Activated T-helper 17 cell treated with anti-CD3 and anti-CD28 coated beads, Interleukin-2, amount 50 U/mL, for 72 hours (primary cell): ENCODE results near the gene KCTD21. TPM values are rescaled to one million over a fixed set of nuclear protein-coding genes. Genes with fewer than 3 reads are reported as not detected.
A peak's percentile ranks its signal among the peaks of the same experiment; 100 is the strongest.
"Not testable (repeated sequence)": the region's sequence is repeated elsewhere in the genome, so short reads cannot be mapped to it uniquely, and the experiment has no call there.

Experiments used
- ATAC-seq: fragments of 150-1000 bp; cut with Tn5 transposase; replicated peaks from 2 replicates; pipeline ENCODE4 v1.10.0; 2021; ENCODE audit warnings: mild to moderate bottlenecking, moderate library complexity
- H3K27ac Mint-ChIP-seq: one replicate; pipeline ENCODE4 v1.8.0; 2022; ENCODE audit warnings: mixed read lengths
- H3K27me3 Mint-ChIP-seq: one replicate; pipeline ENCODE4 v1.8.0; 2022; ENCODE audit warnings: mixed read lengths
- H3K36me3 Mint-ChIP-seq: one replicate; pipeline ENCODE4 v1.8.0; 2022; ENCODE audit warnings: low read depth, mild to moderate bottlenecking, mixed read lengths
- H3K4me1 Mint-ChIP-seq: one replicate; pipeline ENCODE4 v1.8.0; 2022; ENCODE audit warnings: mixed read lengths
- H3K4me3 Mint-ChIP-seq: one replicate; pipeline ENCODE4 v1.8.0; 2022; ENCODE audit warnings: mild to moderate bottlenecking, mixed read lengths
- H3K9me3 Mint-ChIP-seq: one replicate; pipeline ENCODE4 v1.8.0; 2022; ENCODE audit warnings: mixed read lengths
- total RNA-seq, 2 donors: library from RNA; stranded (reverse); gene quantifications; one replicate each; pipeline ENCODE4 v1.2.3, GENCODE V29; 2022

The KCTD21 gene
- total RNA-seq, 2 donors from 2014 or later, result 6.1 to 7.5 TPM

- Mint-ChIP-seq H3K4me1 (peaks cover 15% of the 10 kb centered on the region), H3K36me3 (peaks cover 17% of the 10 kb centered on the region), H3K27ac (no peak overlapping the region), H3K9me3 (peaks cover 3% of the 10 kb centered on the region), H3K4me3 (no peak overlapping the region), H3K27me3 (no peaks in the 10 kb centered on the region)
- ATAC-seq, result no peak
These were observed 7.2 kb downstream of the KCTD21 start for GRCh38 chr11:78181185-78181584.

- no peaks in the 10 kb centered on the region for H3K27me3 Mint-ChIP-seq
- peaks cover 15% of the 10 kb centered on the region for H3K4me1 Mint-ChIP-seq
- no peak for ATAC-seq
- peaks cover 4% of the 10 kb centered on the region for H3K9me3 Mint-ChIP-seq
- H3K4me3 Mint-ChIP-seq, result no peak overlapping the region
- no peak overlapping the region for H3K27ac Mint-ChIP-seq
- H3K36me3 Mint-ChIP-seq, result peaks cover 13% of the 10 kb centered on the region
These were observed 7.7 kb downstream of the KCTD21 start for GRCh38 chr11:78180751-78181150.

- Mint-ChIP-seq H3K9me3 (peaks cover 4% of the 10 kb centered on the region), H3K4me1 (peaks cover 15% of the 10 kb centered on the region), H3K4me3 (no peak overlapping the region), H3K36me3 (peaks cover 11% of the 10 kb centered on the region), H3K27ac (peak overlapping the region; percentile 42), H3K27me3 (no peaks in the 10 kb centered on the region)
- no peak for ATAC-seq
These were observed 8.9 kb downstream of the KCTD21 start for GRCh38 chr11:78179459-78180071.

- peaks cover 15% of the 10 kb centered on the region for H3K4me1 Mint-ChIP-seq
- no peak overlapping the region for H3K4me3 Mint-ChIP-seq
- peaks cover 4% of the 10 kb centered on the region for H3K9me3 Mint-ChIP-seq
- H3K27me3 Mint-ChIP-seq, result no peaks in the 10 kb centered on the region
- H3K27ac Mint-ChIP-seq, result no peak overlapping the region
- H3K36me3 Mint-ChIP-seq, result peaks cover 19% of the 10 kb centered on the region
- ATAC-seq, result no peak
These were observed 11.2 kb downstream of the KCTD21 start for GRCh38 chr11:78177216-78177615.

- no peak for ATAC-seq
- H3K27me3 Mint-ChIP-seq, result no peaks in the 10 kb centered on the region
- H3K27ac Mint-ChIP-seq, result peak overlapping the region; percentile 26
- H3K4me3 Mint-ChIP-seq, result no peak overlapping the region
- peaks cover 22% of the 10 kb centered on the region for H3K36me3 Mint-ChIP-seq
- H3K4me1 Mint-ChIP-seq, result peaks cover 15% of the 10 kb centered on the region
- peaks cover 4% of the 10 kb centered on the region for H3K9me3 Mint-ChIP-seq
These were observed 11.8 kb downstream of the KCTD21 start for GRCh38 chr11:78176605-78177141.

- not testable (repeated sequence) for ATAC-seq, H3K9me3 Mint-ChIP-seq, H3K27me3 Mint-ChIP-seq, H3K4me3 Mint-ChIP-seq
- Mint-ChIP-seq H3K27ac (peak overlapping the region; percentile 26), H3K36me3 (peaks cover 22% of the 10 kb centered on the region), H3K4me1 (peaks cover 12% of the 10 kb centered on the region)
These were observed 12.6 kb downstream of the KCTD21 start for GRCh38 chr11:78175862-78176261.

GRCh38 chr11:78171951-78172350, 16.5 kb downstream of the KCTD21 start:
- peaks cover 22% of the 10 kb centered on the region for H3K36me3 Mint-ChIP-seq
- H3K27ac Mint-ChIP-seq, result no peak overlapping the region
- H3K4me3 Mint-ChIP-seq, result no peak overlapping the region
- H3K27me3 Mint-ChIP-seq, result no peaks in the 10 kb centered on the region
- peaks cover 4% of the 10 kb centered on the region for H3K9me3 Mint-ChIP-seq
- no peak for ATAC-seq
- no peaks in the 10 kb centered on the region for H3K4me1 Mint-ChIP-seq

GRCh38 chr11:78170874-78171549, 17.4 kb downstream of the KCTD21 start:
- H3K36me3 Mint-ChIP-seq, result peaks cover 22% of the 10 kb centered on the region
- no peaks in the 10 kb centered on the region for H3K27me3 Mint-ChIP-seq
- ATAC-seq, result no peak
- no peaks in the 10 kb centered on the region for H3K4me1 Mint-ChIP-seq
- H3K27ac Mint-ChIP-seq, result no peak overlapping the region
- H3K9me3 Mint-ChIP-seq, result no peaks in the 10 kb centered on the region
- H3K4me3 Mint-ChIP-seq, result no peak overlapping the region

GRCh38 chr11:78170413-78170812, 18.0 kb downstream of the KCTD21 start:
- Mint-ChIP-seq H3K4me1 (no peaks in the 10 kb centered on the region), H3K4me3 (no peak overlapping the region), H3K36me3 (peaks cover 22% of the 10 kb centered on the region), H3K9me3 (no peaks in the 10 kb centered on the region), H3K27me3 (no peaks in the 10 kb centered on the region), H3K27ac (no peak overlapping the region)
- no peak for ATAC-seq

- Mint-ChIP-seq H3K9me3 (no peaks in the 10 kb centered on the region), H3K4me3 (no peak overlapping the region), H3K27me3 (no peaks in the 10 kb centered on the region), H3K27ac (no peak overlapping the region), H3K4me1 (no peaks in the 10 kb centered on the region), H3K36me3 (peaks cover 14% of the 10 kb centered on the region)
- ATAC-seq, result no peak
These were observed 19.6 kb downstream of the KCTD21 start for GRCh38 chr11:78168539-78169477.

GRCh38 chr11:78166855-78167469, 21.5 kb downstream of the KCTD21 start:
- no peak for ATAC-seq
- Mint-ChIP-seq H3K4me3 (no peak overlapping the region), H3K27ac (no peak overlapping the region), H3K9me3 (no peaks in the 10 kb centered on the region), H3K27me3 (no peaks in the 10 kb centered on the region), H3K4me1 (no peaks in the 10 kb centered on the region), H3K36me3 (no peaks in the 10 kb centered on the region)

GRCh38 chr11:78164471-78164870, 24.0 kb downstream of the KCTD21 start:
- H3K9me3 Mint-ChIP-seq, result no peaks in the 10 kb centered on the region
- ATAC-seq, result no peak
- no peak overlapping the region for H3K27ac Mint-ChIP-seq
- no peak overlapping the region for H3K4me3 Mint-ChIP-seq
- no peaks in the 10 kb centered on the region for H3K36me3 Mint-ChIP-seq
- no peaks in the 10 kb centered on the region for H3K4me1 Mint-ChIP-seq
- no peaks in the 10 kb centered on the region for H3K27me3 Mint-ChIP-seq

- H3K9me3 Mint-ChIP-seq, result no peaks in the 10 kb centered on the region
These were observed 24.6 kb downstream of the KCTD21 start for GRCh38 chr11:78163828-78164227.

GRCh38 chr11:78161962-78162371, 26.5 kb downstream of the KCTD21 start:
- Mint-ChIP-seq H3K4me3 (no peak overlapping the region), H3K27me3 (no peaks in the 10 kb centered on the region), H3K27ac (no peak overlapping the region), H3K4me1 (no peaks in the 10 kb centered on the region), H3K36me3 (no peaks in the 10 kb centered on the region), H3K9me3 (no peaks in the 10 kb centered on the region)
- no peak for ATAC-seq

More at GRCh38 chr11:78163828-78164227, 24.6 kb downstream of the KCTD21 start:
- no peak for ATAC-seq
- no peak overlapping the region for H3K4me3 Mint-ChIP-seq
- H3K36me3 Mint-ChIP-seq, result no peaks in the 10 kb centered on the region
- no peaks in the 10 kb centered on the region for H3K27me3 Mint-ChIP-seq
- no peaks in the 10 kb centered on the region for H3K4me1 Mint-ChIP-seq
- H3K27ac Mint-ChIP-seq, result no peak overlapping the region
